Endothelial cell of umbilical vein (primary cell): ENCODE results near the gene PEX3. TPM values are rescaled to one million over a fixed set of nuclear protein-coding genes. Genes with fewer than 3 reads are reported as not detected.

Experiments used
- BruUV-seq: library from RNA; stranded (reverse); fragments of 400-500 nt; replicated peaks from 2 replicates; lab custom pipeline; 2021; lab: Mats Ljungman, UMichigan
- CTCF ChIA-PET: fragments of 300-600, 350-600 bp; sonication (Branson Sonifier 250); formaldehyde crosslinking; loops from one replicate; lab custom pipeline; 2021; ENCODE audit warnings: antibody characterized with exemption, inconsistent platforms; lab: Charles Lee
- POLR2A ChIA-PET: fragments of 300-600, 350-600 bp; sonication (Branson Sonifier 250); formaldehyde crosslinking; loops from one replicate; lab custom pipeline; 2021; ENCODE audit warnings: antibody characterized with exemption, inconsistent platforms; lab: Charles Lee
- DNase-seq: peaks from one replicate; pipeline ENCODE4 v3.0.0-alpha.2; 2011; ENCODE audit warnings: low read depth, low spot score
- FAIRE-seq: peaks from 2 replicates; lab custom pipeline; 2011; peaks lifted over from hg19 to GRCh38; lab: Jason Lieb, UNC
- H2AFZ ChIP-seq: 2 replicates; pipeline ENCODE4 v1.6.0; 2012; ENCODE audit warnings: low read depth, low read length, control low read depth, inconsistent platforms
- H3K27ac ChIP-seq: 2 replicates; pipeline ENCODE4 v1.5.1; 2011; ENCODE audit warnings: low read depth, mild to moderate bottlenecking, control low read depth, low read length, moderate library complexity; ENCODE audit not compliant: insufficient read depth
- H3K27me3 ChIP-seq, 2 experiments: 2 replicates each; pipeline versions ENCODE4 v1.6.0 to v1.6.1; 2011; ENCODE audit warnings: low read length in 2 of 2, mixed read lengths in 1 of 2; ENCODE audit not compliant: control insufficient read depth in 2 of 2, insufficient read depth in 2 of 2
- H3K36me3 ChIP-seq, 2 experiments: 2 replicates in 1 of 2; 3 replicates in 1 of 2; pipeline ENCODE4 v1.5.1; 2011; ENCODE audit warnings: low read length in 2 of 2, mild to moderate bottlenecking in 1 of 2, moderate library complexity in 1 of 2; ENCODE audit not compliant: control insufficient read depth in 2 of 2, insufficient read depth in 2 of 2; ENCODE audit errors: extremely low read depth in 1 of 2
- H3K4me1 ChIP-seq: 3 replicates; pipeline ENCODE4 v1.5.1; 2011; ENCODE audit warnings: mild to moderate bottlenecking, low read length; ENCODE audit not compliant: control insufficient read depth, insufficient read depth; ENCODE audit errors: extremely low read depth
- H3K4me2 ChIP-seq: 2 replicates; pipeline ENCODE4 v1.6.1; 2011; ENCODE audit warnings: low read length, control low read depth, mixed read lengths; ENCODE audit not compliant: insufficient read depth
- H3K4me3 ChIP-seq, 3 experiments: fragments of 200-600 bp in 1 of 3; sonication (generic), shearing (Covaris generic) in 1 of 3; replicated peaks in 1 of 3; 2 replicates each; pipeline ENCODE4 v1.5.1; 2011 to 2016; ENCODE audit warnings: control low read depth in 3 of 3, low read length in 3 of 3, mild to moderate bottlenecking in 2 of 3, inconsistent platforms in 1 of 3, low read depth in 1 of 3, moderate library complexity in 1 of 3; ENCODE audit not compliant: insufficient read depth in 1 of 3
- H3K79me2 ChIP-seq: 2 replicates; pipeline ENCODE4 v1.6.0; 2012; ENCODE audit warnings: low read length, inconsistent platforms; ENCODE audit not compliant: control insufficient read depth, insufficient read depth
- H3K9ac ChIP-seq: replicated peaks from 2 replicates; pipeline ENCODE3; 2011; ENCODE audit warnings: low read length, control low read depth; ENCODE audit not compliant: insufficient read depth; ENCODE audit errors: extremely low read depth
- H3K9me1 ChIP-seq: replicated peaks from 3 replicates; pipeline ENCODE4 v1.6.0; 2011; ENCODE audit warnings: mild to moderate bottlenecking, low read length; ENCODE audit not compliant: control insufficient read depth, insufficient read depth; ENCODE audit errors: extremely low read depth
- H3K9me3 ChIP-seq: replicated peaks from 2 replicates; pipeline ENCODE4 v1.5.1; 2012; ENCODE audit warnings: low read length, inconsistent platforms; ENCODE audit not compliant: control insufficient read depth, insufficient read depth
- H4K20me1 ChIP-seq: replicated peaks from 2 replicates; pipeline ENCODE3; 2011; ENCODE audit warnings: mild to moderate bottlenecking, low read length; ENCODE audit not compliant: control insufficient read depth, insufficient read depth; ENCODE audit errors: extremely low read depth
- EZH2 ChIP-seq: IDR thresholded peaks from 2 replicates; pipeline ENCODE4 v1.6.1; 2012; ENCODE audit warnings: borderline replicate concordance, low read depth, mild to moderate bottlenecking, moderate library complexity, low read length, inconsistent platforms; ENCODE audit not compliant: severe bottlenecking
- FOS ChIP-seq: IDR thresholded peaks from 2 replicates; pipeline ENCODE4 v1.6.1; 2011; ENCODE audit warnings: mild to moderate bottlenecking, low read length, moderate library complexity, borderline replicate concordance; ENCODE audit not compliant: insufficient read depth
- GATA2 ChIP-seq: IDR thresholded peaks from 2 replicates; pipeline ENCODE4 v1.7.0; 2011; ENCODE audit warnings: low read depth, mild to moderate bottlenecking, moderate library complexity, mixed read lengths, low read length; ENCODE audit not compliant: insufficient read length, insufficient read depth
- JUN ChIP-seq: IDR thresholded peaks from 2 replicates; pipeline ENCODE4 v1.6.1; 2011; ENCODE audit warnings: borderline replicate concordance, low read depth; ENCODE audit not compliant: insufficient read length, insufficient read depth
- MAX ChIP-seq: IDR thresholded peaks from 2 replicates; pipeline ENCODE4 v1.6.1; 2011; ENCODE audit not compliant: insufficient read depth, insufficient read length
- MYC ChIP-seq: IDR thresholded peaks from one replicate; pipeline ENCODE4 v1.6.1; 2011; ENCODE audit warnings: mild to moderate bottlenecking, low read depth, low read length
- POLR2A ChIP-seq: IDR thresholded peaks from 2 replicates; pipeline ENCODE4 v1.6.1; 2012; ENCODE audit warnings: low read depth, mild to moderate bottlenecking, control low read depth, low read length
- POLR2AphosphoS5 ChIP-seq: IDR thresholded peaks from 2 replicates; pipeline ENCODE4 v1.6.1; 2012; ENCODE audit warnings: low read depth, mild to moderate bottlenecking, control low read depth, low read length, moderate library complexity; ENCODE audit not compliant: insufficient read depth
- dilution Hi-C: fragments of 300-500 bp; cut with MboI; formaldehyde crosslinking; loops from one replicate; pipeline ENCODE4 v1.15.0; 2019; ENCODE audit warnings: low sequenced_read_pairs; ENCODE audit not compliant: extremely low pct_ligation_motif_present
- intact Hi-C: fragments of 100-400 bp; cut with micrococcal nuclease; formaldehyde crosslinking; loops from one replicate; pipeline ENCODE4 v1.10.0; 2022
- polyA plus RNA-seq, 4 experiments: library from polyadenylated mRNA; depleted of rRNA in 3 of 4; stranded (reverse) in 3 of 4; unstranded in 1 of 4; fragments of >200 nt; gene quantifications; 2 replicates each; pipeline versions ENCODE4 v1.2.1 to v1.2.3, GENCODE V29; 2011 to 2012; ENCODE audit warnings: missing spikeins in 1 of 4
- total RNA-seq: library from RNA; stranded (reverse); gene quantifications from 2 replicates; pipeline ENCODE4 v1.2.3, GENCODE V29; 2021
- TF ChIP-seq, protein P1 (sequence below), 2 donors: IDR thresholded peaks; 1 replicate in 1 of 2; 2 replicates in 1 of 2; pipeline ENCODE4 v1.5.1; 2011; ENCODE audit warnings: low read length in 2 of 2, mild to moderate bottlenecking in 2 of 2, moderate library complexity in 2 of 2, control low read depth in 1 of 2, inconsistent platforms in 1 of 2, low read depth in 1 of 2; ENCODE audit not compliant: insufficient read depth in 1 of 2; ENCODE audit errors: extremely low read depth in 1 of 2

PEX3 gene
- total and polyA plus RNA-seq, 2 donors (not counting 3 experiments of a cell fraction or from before 2014, with no cell fraction given) = 8.7 to 21.7 TPM

GRCh38 chr6:143517447-143517773, 66.8 kb downstream of the PEX3 start:
- no peaks in the 10 kb centered on the region for H3K36me3 ChIP-seq
- no peak overlapping the region for H3K27ac ChIP-seq
- no peak for TF ChIP-seq POLR2AphosphoS5
- TF ChIP-seq GATA2 = no peak
- no peak for TF ChIP-seq POLR2A
- DNase-seq = no peak
- no peaks in the 10 kb centered on the region for H3K4me1 ChIP-seq
- no peak for FAIRE-seq
- dilution Hi-C loops (no loop called here), intact Hi-C loops (no loop called here)
- peaks cover 16 to 30% of the 10 kb centered on the region in 2 experiments for H3K27me3 ChIP-seq
- no peaks in the 10 kb centered on the region for H3K79me2 ChIP-seq
- no peak overlapping the region for H3K9ac ChIP-seq
- no TSS peak for BruUV-seq
- no peaks in the 10 kb centered on the region for H4K20me1 ChIP-seq
- H3K9me1 ChIP-seq = no peaks in the 10 kb centered on the region
- H3K4me2 ChIP-seq = no peak overlapping the region
- H2AFZ ChIP-seq = no peak overlapping the region
- POLR2A ChIA-PET = interaction anchor here (0.7 kb wide), 1 partner anchor 878 kb away, joined by 3 read pairs; no protein-coding TSS in a partner anchor
- no peak overlapping the region for H3K4me3 ChIP-seq
- CTCF ChIA-PET = no interaction called here
- H3K9me3 ChIP-seq = no peaks in the 10 kb centered on the region

DNA sequence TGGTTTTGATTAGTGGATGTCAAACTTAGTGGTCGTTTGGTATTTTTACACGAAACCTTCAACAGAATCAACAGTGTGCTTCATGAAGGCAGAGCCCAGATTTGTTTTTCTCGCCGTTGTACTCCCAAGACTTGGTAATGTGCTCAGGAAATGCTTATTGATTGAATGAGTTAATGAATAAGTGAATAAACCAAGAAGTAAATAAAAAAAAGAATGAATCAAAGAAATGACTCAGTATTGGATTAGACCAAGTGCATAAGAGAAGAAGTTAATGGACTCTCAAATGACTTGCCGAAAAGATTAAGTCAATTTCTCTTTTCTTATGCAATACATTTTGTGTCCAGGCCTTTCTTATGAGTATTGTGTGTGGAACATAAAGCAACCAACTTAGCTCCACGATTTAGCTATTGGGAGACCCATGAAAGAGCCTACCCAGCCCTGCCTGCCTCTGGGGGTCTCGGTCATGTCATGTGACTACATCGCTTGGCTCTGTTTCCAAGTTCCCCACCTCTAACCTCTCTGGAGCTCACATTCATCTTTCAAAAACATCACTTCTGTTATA, 71.5 kb downstream of the PEX3 start:
- H3K36me3 ChIP-seq = no peaks in the 10 kb centered on the region
- BruUV-seq = no TSS peak
- H3K79me2 ChIP-seq = no peaks in the 10 kb centered on the region
- no peak overlapping the region for H2AFZ ChIP-seq
- H3K9me1 ChIP-seq = no peaks in the 10 kb centered on the region
- no peak overlapping the region for H3K27ac ChIP-seq
- no peak for TF ChIP-seq JUN
- TF ChIP-seq MAX = no peak
- no peak for TF ChIP-seq POLR2AphosphoS5
- TF ChIP-seq, protein P1, sequence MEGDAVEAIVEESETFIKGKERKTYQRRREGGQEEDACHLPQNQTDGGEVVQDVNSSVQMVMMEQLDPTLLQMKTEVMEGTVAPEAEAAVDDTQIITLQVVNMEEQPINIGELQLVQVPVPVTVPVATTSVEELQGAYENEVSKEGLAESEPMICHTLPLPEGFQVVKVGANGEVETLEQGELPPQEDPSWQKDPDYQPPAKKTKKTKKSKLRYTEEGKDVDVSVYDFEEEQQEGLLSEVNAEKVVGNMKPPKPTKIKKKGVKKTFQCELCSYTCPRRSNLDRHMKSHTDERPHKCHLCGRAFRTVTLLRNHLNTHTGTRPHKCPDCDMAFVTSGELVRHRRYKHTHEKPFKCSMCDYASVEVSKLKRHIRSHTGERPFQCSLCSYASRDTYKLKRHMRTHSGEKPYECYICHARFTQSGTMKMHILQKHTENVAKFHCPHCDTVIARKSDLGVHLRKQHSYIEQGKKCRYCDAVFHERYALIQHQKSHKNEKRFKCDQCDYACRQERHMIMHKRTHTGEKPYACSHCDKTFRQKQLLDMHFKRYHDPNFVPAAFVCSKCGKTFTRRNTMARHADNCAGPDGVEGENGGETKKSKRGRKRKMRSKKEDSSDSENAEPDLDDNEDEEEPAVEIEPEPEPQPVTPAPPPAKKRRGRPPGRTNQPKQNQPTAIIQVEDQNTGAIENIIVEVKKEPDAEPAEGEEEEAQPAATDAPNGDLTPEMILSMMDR (IDR thresholded peaks at IDR 0.05; ENCODE audit: extremely low read depth in 1 of 2, insufficient read depth in 1 of 2, low read depth in 1 of 2, low read length in 2 of 2) = no peak
- no peak for TF ChIP-seq FOS
- TF ChIP-seq EZH2 = no peak
- no peak for TF ChIP-seq MYC
- no peak for TF ChIP-seq POLR2A
- no peak for TF ChIP-seq GATA2
- no peak for DNase-seq
- H3K9me3 ChIP-seq = no peaks in the 10 kb centered on the region
- H3K4me2 ChIP-seq = no peak overlapping the region
- no peaks in the 10 kb centered on the region for H3K4me1 ChIP-seq
- ChIA-PET CTCF (interaction anchor here (2.1 kb wide), 2 partner anchors 9 to 14 kb away, joined by 5 to 9 read pairs; no protein-coding TSS in a partner anchor), POLR2A (no interaction called here)
- H3K4me3 ChIP-seq = no peak overlapping the region
- intact Hi-C loops = no loop called here
- no peaks in the 10 kb centered on the region for H4K20me1 ChIP-seq
- no peak overlapping the region for H3K9ac ChIP-seq
- dilution Hi-C loops = no loop called here
- no peak for FAIRE-seq
- peaks cover 13% of the 10 kb centered on the region in 2 experiments for H3K27me3 ChIP-seq
